Endometrial microvascular endothelial cells (primary cell): ENCODE results near the gene KAZN. TPM values are rescaled to one million over a fixed set of nuclear protein-coding genes. Genes with fewer than 3 reads are reported as not detected.

ENCODE experiments used
- in situ Hi-C: cut with HindIII; loops from 2 replicates; pipeline ENCODE4 v1.10.0; 2017; ENCODE audit warnings: low sequenced_read_pairs, low pct_unique_long_range_greater_than_20kb; ENCODE audit errors: inconsistent ontology term
- total RNA-seq: library from RNA; depleted of rRNA; stranded (reverse); fragments of >200 nt; gene quantifications from one replicate; pipeline ENCODE4 v1.2.3, GENCODE V29; 2015; ENCODE audit errors: inconsistent ontology term

Gene KAZN
- total RNA-seq, 1 donor from 2014 or later = 0.93 TPM

DNA sequence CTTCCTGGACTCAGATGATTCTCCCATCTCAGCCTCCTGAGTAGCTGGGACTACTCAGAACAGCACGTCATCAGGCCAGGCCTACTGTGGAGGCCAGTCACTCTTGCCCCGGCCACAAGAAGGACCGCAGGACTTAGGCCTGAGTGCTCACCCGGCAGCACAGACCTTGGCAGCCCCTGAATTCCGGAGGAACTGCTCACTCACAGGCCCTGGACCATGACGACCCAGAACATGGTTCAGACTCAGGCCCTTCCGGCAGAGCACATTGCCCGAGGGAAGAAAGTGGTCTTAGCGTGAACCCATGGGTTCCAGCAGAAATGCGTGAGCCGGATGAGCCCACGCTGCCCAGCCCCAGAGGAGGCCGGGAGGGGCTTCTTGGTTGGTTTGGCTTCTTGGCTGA lies 377.8 kb downstream of the KAZN start:
- in situ Hi-C loops = no loop called here

GRCh38 chr1:14977338-14977931 lies 378.9 kb downstream of the KAZN start:
- in situ Hi-C loops = no loop called here

DNA sequence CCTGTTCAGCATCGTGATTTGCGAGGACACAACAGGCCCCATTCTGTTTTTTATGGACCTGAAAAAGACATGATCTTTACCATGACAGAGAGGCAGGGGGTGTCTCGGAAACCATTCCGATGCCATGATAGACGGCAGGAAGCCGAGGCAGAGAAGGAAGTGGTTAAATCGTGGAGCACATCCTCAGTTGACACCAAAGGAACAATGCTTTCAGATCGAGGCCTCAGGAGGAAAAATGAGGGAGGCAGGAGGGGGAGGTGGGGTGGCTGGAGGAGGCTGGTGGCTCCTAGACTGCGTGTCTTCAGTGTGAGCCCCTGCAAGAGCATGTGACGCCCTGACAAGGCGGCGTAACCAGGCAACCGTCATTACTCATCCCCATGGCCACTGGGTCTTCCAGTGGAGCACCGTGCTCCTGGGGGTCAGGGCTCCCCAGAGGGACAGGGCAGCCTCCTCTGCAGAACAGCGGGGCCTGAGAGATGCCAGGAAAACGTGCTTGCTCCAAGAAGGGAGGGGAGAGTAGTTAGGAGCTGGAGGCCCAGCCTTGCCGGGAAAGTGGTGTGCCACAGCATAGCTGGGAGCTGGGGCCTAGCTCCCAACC lies 382.2 kb downstream of the KAZN start:
- in situ Hi-C loops = no loop called here

GRCh38 chr1:14982029-14982428 lies 383.5 kb downstream of the KAZN start:
- in situ Hi-C loops = no loop called here

- in situ Hi-C loops = no loop called here
Measured at GRCh38 chr1:14983277-14983676, 384.8 kb downstream of the KAZN start.

DNA sequence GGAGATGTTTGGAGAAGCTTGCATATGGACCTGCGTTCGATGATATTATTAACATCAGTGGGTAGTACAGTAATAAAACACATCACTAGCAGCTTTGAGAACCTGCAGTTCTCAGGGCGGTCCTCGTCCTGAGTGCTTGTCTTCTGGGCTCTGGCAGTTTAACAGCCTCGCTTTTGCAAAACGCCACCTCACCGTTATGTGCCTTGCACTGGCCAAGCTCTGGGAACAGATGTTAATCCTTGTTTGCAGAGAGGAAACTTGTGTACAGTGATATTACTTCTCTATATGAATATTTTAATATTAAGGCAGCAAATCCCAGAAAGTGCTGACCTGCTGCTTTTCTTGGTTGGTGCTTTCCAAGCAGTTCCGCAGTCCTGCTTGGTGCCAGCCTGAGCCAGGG lies 387.7 kb downstream of the KAZN start:
- in situ Hi-C loops = no loop called here

- in situ Hi-C loops = no loop called here
Measured at GRCh38 chr1:14987829-14988603, 389.5 kb downstream of the KAZN start.

- in situ Hi-C loops = no loop called here
Measured at GRCh38 chr1:14988636-14989035, 390.2 kb downstream of the KAZN start.

GRCh38 chr1:14989931-14990728 lies 391.6 kb downstream of the KAZN start:
- in situ Hi-C loops = no loop called here

GRCh38 chr1:14993414-14993813 lies 394.9 kb downstream of the KAZN start:
- in situ Hi-C loops = no loop called here

- in situ Hi-C loops = no loop called here
Measured at GRCh38 chr1:14994148-14994547, 395.7 kb downstream of the KAZN start.

GRCh38 chr1:14994841-14995437 lies 396.5 kb downstream of the KAZN start:
- in situ Hi-C loops = no loop called here

DNA sequence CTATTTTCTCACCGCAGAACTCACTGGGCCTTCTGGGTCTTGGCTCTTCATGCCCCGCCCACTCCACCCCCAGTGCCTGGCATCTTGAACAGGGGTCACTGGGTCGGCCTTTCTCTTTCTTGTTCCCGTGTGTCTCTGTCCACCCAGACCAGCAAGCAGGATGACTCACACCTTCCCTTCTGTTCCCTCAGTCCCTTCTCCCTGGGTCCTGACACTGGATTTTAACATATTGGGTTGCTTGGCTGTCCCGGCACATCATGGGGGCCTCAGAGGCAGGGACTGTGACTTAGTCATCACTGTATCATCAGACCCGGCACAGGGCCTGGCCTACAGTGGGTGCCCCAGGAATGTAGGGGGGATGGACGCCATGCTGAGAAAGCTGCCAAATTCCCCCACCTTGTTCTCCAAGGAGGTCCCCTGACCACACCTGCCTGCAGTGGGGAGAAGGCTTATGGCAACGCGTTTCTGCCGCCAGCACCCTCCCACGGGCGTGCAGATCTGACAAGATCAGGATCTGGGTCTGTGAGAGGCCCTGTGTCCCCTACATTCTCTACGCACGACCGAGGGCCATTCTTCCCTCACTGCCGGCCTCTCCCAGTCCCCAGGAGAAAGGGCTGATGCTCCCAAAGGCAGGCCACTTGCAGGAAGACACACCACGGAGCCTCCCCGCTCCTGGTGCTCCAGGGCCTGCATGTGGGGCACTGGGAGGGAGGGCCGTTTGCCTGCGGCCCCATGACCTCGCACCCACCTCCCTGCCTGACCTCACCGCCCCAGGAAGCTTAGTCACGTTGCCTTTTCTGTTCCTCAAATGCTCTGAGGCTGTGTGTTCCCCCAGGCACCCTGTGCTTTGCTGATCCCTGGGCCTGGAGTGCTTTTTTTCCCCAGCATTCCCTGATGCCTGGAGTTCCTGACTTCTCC lies 397.9 kb downstream of the KAZN start:
- in situ Hi-C loops = no loop called here

DNA sequence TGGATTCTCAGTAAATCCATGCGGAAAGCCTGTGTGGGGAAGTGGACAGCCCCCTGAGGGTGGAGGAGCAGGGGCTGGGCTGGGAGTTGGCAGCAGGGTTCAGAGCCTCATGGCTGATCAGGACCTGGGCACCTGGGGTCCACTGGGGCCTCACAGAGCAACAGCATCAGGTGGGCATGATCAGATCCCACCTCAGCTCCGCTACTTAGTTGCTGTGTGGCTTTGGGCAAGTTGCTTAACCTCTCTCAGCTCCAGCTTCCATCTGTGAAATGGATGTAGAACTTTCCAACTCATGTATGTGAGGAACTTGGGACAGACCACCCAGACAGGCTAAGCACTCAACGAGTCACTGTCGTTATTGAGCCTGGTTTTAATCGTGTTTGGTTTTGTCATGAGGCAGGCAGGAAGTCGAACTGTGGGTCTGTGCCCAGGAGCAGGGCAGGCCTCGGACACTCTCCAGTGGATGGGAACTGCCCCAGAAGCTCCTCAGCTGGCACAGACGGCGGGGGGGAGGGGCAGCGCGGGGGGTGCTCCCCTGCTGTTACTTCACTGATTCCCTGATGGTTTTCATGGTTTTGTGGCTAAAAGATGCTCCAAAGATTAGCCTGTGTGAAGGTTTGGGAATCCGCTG lies 399.3 kb downstream of the KAZN start:
- in situ Hi-C loops = no loop called here

- in situ Hi-C loops = no loop called here
Measured at GRCh38 chr1:14999441-14999840, 401.0 kb downstream of the KAZN start.

DNA sequence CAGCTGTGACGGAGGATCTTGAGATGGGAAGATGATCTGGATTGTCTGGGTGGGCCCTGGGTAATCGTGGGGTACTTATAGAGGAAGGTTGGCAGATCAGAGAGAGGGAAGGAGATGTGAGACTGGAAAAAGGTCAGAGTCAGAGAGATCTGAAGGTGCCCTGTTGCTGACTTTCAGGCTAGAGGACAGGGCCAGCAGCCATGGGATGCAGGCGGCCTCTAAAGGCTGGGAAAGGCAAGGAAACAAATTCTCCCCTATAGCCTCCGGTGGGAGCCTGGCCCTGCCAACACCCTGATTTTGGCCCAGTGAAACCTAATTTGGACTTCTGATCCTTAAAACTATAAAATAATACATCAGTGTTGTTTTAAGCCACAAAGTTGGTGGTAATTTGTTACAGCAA lies 401.5 kb downstream of the KAZN start:
- in situ Hi-C loops = no loop called here

DNA sequence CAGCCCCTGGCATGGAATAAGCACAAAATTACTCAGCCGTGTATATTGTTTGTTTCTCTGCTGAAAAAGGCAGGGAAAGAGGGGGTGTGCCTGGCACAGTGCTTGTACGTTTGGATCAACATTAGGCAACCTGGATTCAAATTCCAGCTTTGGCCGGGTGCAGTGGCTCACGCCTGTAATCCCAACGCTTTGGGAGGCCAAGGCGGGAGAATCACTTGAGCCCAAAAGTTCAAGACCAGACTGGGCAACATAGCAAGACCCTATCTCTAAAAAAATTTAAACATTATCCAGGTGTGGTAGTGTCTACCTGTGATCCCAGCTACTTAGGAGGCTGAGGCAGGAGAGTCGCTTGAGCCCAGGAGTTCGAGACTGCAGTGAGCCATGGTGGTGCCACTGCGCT lies 402.2 kb downstream of the KAZN start:
- in situ Hi-C loops = no loop called here
